ENCODE results near the gene HRK. TPM values are rescaled to one million over a fixed set of nuclear protein-coding genes. Genes with fewer than 3 reads are reported as not detected.

The HRK gene
- total RNA-seq, 2 donors from 2014 or later = 0.14 TPM; not detected in 1

GRCh38 chr12:116898669-116899068, 17.4 kb upstream of the HRK start:
- DNase-seq (ENCODE audit: low spot score) (no peak), ATAC-seq (ENCODE audit: insufficient number of reproducible peaks, low FRiP score, low read depth) (no peak)
- Histone ChIP-seq H3K4me1 (ENCODE audit: control insufficient read depth in 1 of 2, low read depth in 2 of 2) (no peaks in the 10 kb centered on the region), H3K36me3 (no peaks in the 10 kb centered on the region), H3K27me3 (replicated peaks; ENCODE audit: insufficient read depth) (no peaks in the 10 kb centered on the region), H3K27ac (no peak overlapping the region), H3K4me3 (no peak overlapping the region), H3K9me3 (no peaks in the 10 kb centered on the region)
- TF ChIP-seq, protein P1, sequence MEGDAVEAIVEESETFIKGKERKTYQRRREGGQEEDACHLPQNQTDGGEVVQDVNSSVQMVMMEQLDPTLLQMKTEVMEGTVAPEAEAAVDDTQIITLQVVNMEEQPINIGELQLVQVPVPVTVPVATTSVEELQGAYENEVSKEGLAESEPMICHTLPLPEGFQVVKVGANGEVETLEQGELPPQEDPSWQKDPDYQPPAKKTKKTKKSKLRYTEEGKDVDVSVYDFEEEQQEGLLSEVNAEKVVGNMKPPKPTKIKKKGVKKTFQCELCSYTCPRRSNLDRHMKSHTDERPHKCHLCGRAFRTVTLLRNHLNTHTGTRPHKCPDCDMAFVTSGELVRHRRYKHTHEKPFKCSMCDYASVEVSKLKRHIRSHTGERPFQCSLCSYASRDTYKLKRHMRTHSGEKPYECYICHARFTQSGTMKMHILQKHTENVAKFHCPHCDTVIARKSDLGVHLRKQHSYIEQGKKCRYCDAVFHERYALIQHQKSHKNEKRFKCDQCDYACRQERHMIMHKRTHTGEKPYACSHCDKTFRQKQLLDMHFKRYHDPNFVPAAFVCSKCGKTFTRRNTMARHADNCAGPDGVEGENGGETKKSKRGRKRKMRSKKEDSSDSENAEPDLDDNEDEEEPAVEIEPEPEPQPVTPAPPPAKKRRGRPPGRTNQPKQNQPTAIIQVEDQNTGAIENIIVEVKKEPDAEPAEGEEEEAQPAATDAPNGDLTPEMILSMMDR (IDR thresholded peaks at IDR 0.05) = no peak

- Histone ChIP-seq H3K9me3 (no peaks in the 10 kb centered on the region), H3K27ac (no peak overlapping the region), H3K27me3 (replicated peaks; ENCODE audit: insufficient read depth) (no peaks in the 10 kb centered on the region), H3K36me3 (no peaks in the 10 kb centered on the region), H3K4me3 (no peak overlapping the region), H3K4me1 (ENCODE audit: control insufficient read depth in 1 of 2, low read depth in 2 of 2) (no peaks in the 10 kb centered on the region)
- ATAC-seq (ENCODE audit: insufficient number of reproducible peaks, low FRiP score, low read depth) (no peak), DNase-seq (ENCODE audit: low spot score) (no peak)
- TF ChIP-seq, protein P1 (IDR thresholded peaks at IDR 0.05) = no peak
Observed at GRCh38 chr12:116897476-116897875, 16.2 kb upstream of the HRK start.

GRCh38 chr12:116896411-116896924, 15.2 kb upstream of the HRK start:
- no peak for DNase-seq (ENCODE audit: low spot score)
- no peak overlapping the region for H3K27ac ChIP-seq
- no peaks in the 10 kb centered on the region for H3K9me3 ChIP-seq
- H3K27me3 ChIP-seq (replicated peaks; ENCODE audit: insufficient read depth) = no peaks in the 10 kb centered on the region
- H3K4me3 ChIP-seq = no peak overlapping the region
- ATAC-seq (ENCODE audit: insufficient number of reproducible peaks, low FRiP score, low read depth) = no peak
- H3K36me3 ChIP-seq = no peaks in the 10 kb centered on the region
- no peaks in the 10 kb centered on the region for H3K4me1 ChIP-seq (ENCODE audit: control insufficient read depth in 1 of 2, low read depth in 2 of 2)
- TF ChIP-seq, protein P1 (IDR thresholded peaks at IDR 0.05) = no peak

DNA sequence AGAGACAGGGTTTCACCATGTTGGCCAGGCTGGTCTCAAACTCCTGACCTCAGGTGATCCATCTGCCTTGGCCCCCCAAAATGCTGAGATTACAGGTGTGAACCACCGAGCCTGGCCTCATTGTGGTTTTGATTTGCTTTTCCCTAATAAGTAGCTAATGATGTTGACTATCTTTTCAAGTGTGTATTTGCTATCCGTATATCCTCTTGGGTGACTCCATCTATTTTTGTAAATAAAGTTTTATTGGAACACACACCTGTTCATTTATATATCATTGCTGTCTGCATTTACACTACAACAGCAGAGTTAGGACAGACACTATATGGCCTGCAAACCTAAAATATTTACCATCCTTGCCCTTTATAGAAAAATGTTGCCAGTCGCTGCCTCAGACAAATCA, 13.7 kb upstream of the HRK start:
- H3K36me3 ChIP-seq = no peaks in the 10 kb centered on the region
- H3K27ac ChIP-seq = no peak overlapping the region
- H3K27me3 ChIP-seq (replicated peaks; ENCODE audit: insufficient read depth) = no peaks in the 10 kb centered on the region
- TF ChIP-seq, protein P1 (IDR thresholded peaks at IDR 0.05) = no peak
- no peak overlapping the region for H3K4me3 ChIP-seq
- H3K9me3 ChIP-seq = no peaks in the 10 kb centered on the region
- ATAC-seq (ENCODE audit: insufficient number of reproducible peaks, low FRiP score, low read depth) = no peak
- H3K4me1 ChIP-seq (ENCODE audit: control insufficient read depth in 1 of 2, low read depth in 2 of 2) = no peaks in the 10 kb centered on the region
- no peak for DNase-seq (ENCODE audit: low spot score)

DNA sequence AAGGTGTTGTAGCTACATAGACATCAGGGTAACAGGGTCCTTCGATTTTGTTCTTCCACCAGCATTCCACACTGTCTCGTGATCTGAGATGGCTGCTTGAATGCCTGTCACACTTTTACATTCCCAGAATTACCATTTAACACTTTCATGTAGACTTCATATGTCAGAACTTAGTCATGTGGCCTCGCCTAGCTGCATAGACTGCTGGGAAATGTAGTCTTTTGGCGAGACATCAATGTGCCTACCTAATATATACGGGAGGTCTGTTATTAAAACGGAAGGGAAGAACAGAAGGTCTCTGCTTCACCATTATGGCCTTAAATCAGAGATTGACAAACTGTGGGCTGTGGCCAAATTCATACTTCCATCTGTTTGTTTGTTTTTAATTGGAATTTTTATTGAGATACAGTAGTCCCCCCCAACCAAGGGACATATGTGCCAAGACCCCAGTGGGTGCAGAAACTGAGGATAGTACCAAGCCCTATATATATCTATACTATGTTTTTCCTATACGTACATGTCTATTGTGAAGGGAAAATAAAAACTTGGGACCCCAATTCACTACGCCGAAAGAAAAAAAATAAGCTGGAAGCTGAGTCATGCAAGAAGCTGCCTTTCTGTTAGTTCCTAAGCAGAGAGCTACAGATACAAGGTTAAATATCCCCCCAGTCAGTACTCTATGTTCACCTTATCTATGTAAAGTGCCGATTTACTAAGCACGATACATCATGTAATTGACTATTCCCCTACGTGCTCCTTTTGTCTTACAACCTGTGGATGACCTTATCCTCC, 11.3 kb upstream of the HRK start:
- TF ChIP-seq, protein P1 (IDR thresholded peaks at IDR 0.05) = no peak

More for the DNA sequence above, 11.3 kb upstream of the HRK start:
- no peak for ATAC-seq (ENCODE audit: insufficient number of reproducible peaks, low FRiP score, low read depth)
- Histone ChIP-seq H3K9me3 (no peaks in the 10 kb centered on the region), H3K4me3 (no peak overlapping the region), H3K27me3 (replicated peaks; ENCODE audit: insufficient read depth) (no peaks in the 10 kb centered on the region), H3K36me3 (no peaks in the 10 kb centered on the region), H3K4me1 (ENCODE audit: control insufficient read depth in 1 of 2, low read depth in 2 of 2) (no peaks in the 10 kb centered on the region), H3K27ac (no peak overlapping the region)
- no peak for DNase-seq (ENCODE audit: low spot score)
